Activated naive CD4-positive, alpha-beta T cell treated with anti-CD3 and anti-CD28 coated beads, Interleukin-2, amount 10 ng/mL, durations not matched to agents 7 days and 5 days (primary cell): ENCODE results near the gene TARS3.

ENCODE experiments used
- CTCF ChIA-PET: fragments of 350-600 bp; sonication (Branson Sonifier 250); formaldehyde crosslinking; loops from one replicate; lab custom pipeline; 2021; ENCODE audit warnings: antibody characterized with exemption; lab: Charles Lee
- DNase-seq: peaks from one replicate; pipeline ENCODE4 v3.0.0-alpha.2; 2020
- H3K27ac Mint-ChIP-seq: one replicate; pipeline ENCODE4 v1.8.0; 2021; ENCODE audit warnings: mild to moderate bottlenecking, moderate library complexity, mixed read lengths
- H3K27me3 Mint-ChIP-seq: one replicate; pipeline ENCODE4 v1.8.0; 2021; ENCODE audit warnings: mild to moderate bottlenecking, mixed read lengths
- H3K36me3 Mint-ChIP-seq: one replicate; pipeline ENCODE4 v1.8.0; 2021; ENCODE audit warnings: mixed read lengths
- H3K4me1 Mint-ChIP-seq: one replicate; pipeline ENCODE4 v1.8.0; 2021; ENCODE audit warnings: mixed read lengths
- H3K4me3 Mint-ChIP-seq: one replicate; pipeline ENCODE4 v1.8.0; 2021; ENCODE audit warnings: mild to moderate bottlenecking, moderate library complexity, mixed read lengths
- H3K9me3 Mint-ChIP-seq: one replicate; pipeline ENCODE4 v1.8.0; 2021; ENCODE audit warnings: mixed read lengths

Gene TARS3

GRCh38 chr15:101618076-101618475 is 106.2 kb downstream of the TARS3 start:
- H3K27ac Mint-ChIP-seq = no peak overlapping the region
- CTCF ChIA-PET = interaction anchor here (0.7 kb wide), 1 partner anchor 69 kb away, joined by 3 read pairs; no protein-coding TSS in a partner anchor
- H3K27me3 Mint-ChIP-seq = no peaks in the 10 kb centered on the region

GRCh38 chr15:101617390-101617965 is 106.8 kb downstream of the TARS3 start:
- no peaks in the 10 kb centered on the region for H3K9me3 Mint-ChIP-seq
- DNase-seq = no peak
- peaks cover 6% of the 10 kb centered on the region for H3K36me3 Mint-ChIP-seq
- H3K27me3 Mint-ChIP-seq = no peaks in the 10 kb centered on the region
- H3K4me1 Mint-ChIP-seq = peaks cover 14% of the 10 kb centered on the region
- CTCF ChIA-PET = no interaction called here
- no peak overlapping the region for H3K27ac Mint-ChIP-seq
- H3K4me3 Mint-ChIP-seq = no peak overlapping the region

More at GRCh38 chr15:101618076-101618475, 106.2 kb downstream of the TARS3 start:
- Mint-ChIP-seq H3K9me3 (peaks cover under 1% of the 10 kb centered on the region), H3K4me1 (peaks cover 16% of the 10 kb centered on the region), H3K4me3 (no peak overlapping the region), H3K36me3 (peaks cover 6% of the 10 kb centered on the region)
- DNase-seq = no peak

- CTCF ChIA-PET = no interaction called here
- no peak for DNase-seq
- no peaks in the 10 kb centered on the region for H3K27me3 Mint-ChIP-seq
Observed at GRCh38 chr15:101615986-101616848, 108.1 kb downstream of the TARS3 start.

GRCh38 chr15:101615414-101615985 is 108.8 kb downstream of the TARS3 start:
- H3K36me3 Mint-ChIP-seq = peaks cover 1% of the 10 kb centered on the region
- peaks cover 4% of the 10 kb centered on the region for H3K4me1 Mint-ChIP-seq
- H3K4me3 Mint-ChIP-seq = no peak overlapping the region
- no peak overlapping the region for H3K27ac Mint-ChIP-seq
- no peak for DNase-seq
- H3K27me3 Mint-ChIP-seq = no peaks in the 10 kb centered on the region
- CTCF ChIA-PET = no interaction called here
- H3K9me3 Mint-ChIP-seq = no peaks in the 10 kb centered on the region

More at GRCh38 chr15:101615986-101616848, 108.1 kb downstream of the TARS3 start:
- no peak overlapping the region for H3K27ac Mint-ChIP-seq
- H3K4me3 Mint-ChIP-seq = no peak overlapping the region
- no peaks in the 10 kb centered on the region for H3K9me3 Mint-ChIP-seq
- H3K4me1 Mint-ChIP-seq = peaks cover 4% of the 10 kb centered on the region
- H3K36me3 Mint-ChIP-seq = peaks cover 1% of the 10 kb centered on the region

- no peak for DNase-seq
- Mint-ChIP-seq H3K27me3 (no peaks in the 10 kb centered on the region), H3K4me1 (no peaks in the 10 kb centered on the region), H3K4me3 (no peak overlapping the region), H3K36me3 (no peaks in the 10 kb centered on the region), H3K27ac (no peak overlapping the region), H3K9me3 (no peaks in the 10 kb centered on the region)
- CTCF ChIA-PET = no interaction called here
Observed at GRCh38 chr15:101614761-101615160, 109.5 kb downstream of the TARS3 start.

- Mint-ChIP-seq H3K27ac (no peak overlapping the region), H3K4me3 (no peak overlapping the region), H3K9me3 (no peaks in the 10 kb centered on the region), H3K4me1 (no peaks in the 10 kb centered on the region), H3K36me3 (no peaks in the 10 kb centered on the region), H3K27me3 (no peaks in the 10 kb centered on the region)
- CTCF ChIA-PET = no interaction called here
- no peak for DNase-seq
Observed at GRCh38 chr15:101614001-101614585, 110.2 kb downstream of the TARS3 start.

GRCh38 chr15:101613130-101614000 is 110.9 kb downstream of the TARS3 start:
- no peak for DNase-seq
- CTCF ChIA-PET = no interaction called here
- Mint-ChIP-seq H3K4me1 (no peaks in the 10 kb centered on the region), H3K27me3 (no peaks in the 10 kb centered on the region), H3K9me3 (no peaks in the 10 kb centered on the region), H3K36me3 (no peaks in the 10 kb centered on the region), H3K27ac (no peak overlapping the region), H3K4me3 (no peak overlapping the region)

- CTCF ChIA-PET = no interaction called here
- Mint-ChIP-seq H3K4me1 (no peaks in the 10 kb centered on the region), H3K36me3 (no peaks in the 10 kb centered on the region), H3K27ac (no peak overlapping the region), H3K9me3 (no peaks in the 10 kb centered on the region), H3K27me3 (no peaks in the 10 kb centered on the region), H3K4me3 (no peak overlapping the region)
- no peak for DNase-seq
Observed at GRCh38 chr15:101612676-101613075, 111.6 kb downstream of the TARS3 start.

GRCh38 chr15:101611580-101612299 is 112.5 kb downstream of the TARS3 start:
- Mint-ChIP-seq H3K27ac (no peak overlapping the region), H3K9me3 (no peaks in the 10 kb centered on the region), H3K4me3 (no peak overlapping the region), H3K27me3 (no peaks in the 10 kb centered on the region), H3K4me1 (no peaks in the 10 kb centered on the region), H3K36me3 (no peaks in the 10 kb centered on the region)
- CTCF ChIA-PET = no interaction called here
- no peak for DNase-seq

GRCh38 chr15:101611007-101611406 is 113.3 kb downstream of the TARS3 start:
- CTCF ChIA-PET = no interaction called here
- no peak for DNase-seq
- Mint-ChIP-seq H3K4me3 (no peak overlapping the region), H3K27ac (no peak overlapping the region), H3K27me3 (peaks cover 5% of the 10 kb centered on the region), H3K36me3 (no peaks in the 10 kb centered on the region), H3K9me3 (no peaks in the 10 kb centered on the region), H3K4me1 (no peaks in the 10 kb centered on the region)

- Mint-ChIP-seq H3K27me3 (peaks cover 5% of the 10 kb centered on the region), H3K4me3 (no peak overlapping the region), H3K4me1 (no peaks in the 10 kb centered on the region), H3K9me3 (no peaks in the 10 kb centered on the region), H3K27ac (no peak overlapping the region), H3K36me3 (no peaks in the 10 kb centered on the region)
- CTCF ChIA-PET = no interaction called here
- no peak for DNase-seq
Observed at GRCh38 chr15:101610611-101611000, 113.7 kb downstream of the TARS3 start.

GRCh38 chr15:101609742-101610610 is 114.3 kb downstream of the TARS3 start:
- Mint-ChIP-seq H3K9me3 (no peaks in the 10 kb centered on the region), H3K4me3 (no peak overlapping the region), H3K27ac (no peak overlapping the region), H3K4me1 (no peaks in the 10 kb centered on the region), H3K36me3 (no peaks in the 10 kb centered on the region), H3K27me3 (peaks cover 5% of the 10 kb centered on the region)
- no peak for DNase-seq
- CTCF ChIA-PET = no interaction called here
